ENCODE results near the gene LRGUK.
A peak's percentile ranks its signal among the peaks of the same experiment; 100 is the strongest.
"Not testable (repeated sequence)": the region's sequence is repeated elsewhere in the genome, so short reads cannot be mapped to it uniquely, and the experiment has no call there.

LRGUK gene, protein sequence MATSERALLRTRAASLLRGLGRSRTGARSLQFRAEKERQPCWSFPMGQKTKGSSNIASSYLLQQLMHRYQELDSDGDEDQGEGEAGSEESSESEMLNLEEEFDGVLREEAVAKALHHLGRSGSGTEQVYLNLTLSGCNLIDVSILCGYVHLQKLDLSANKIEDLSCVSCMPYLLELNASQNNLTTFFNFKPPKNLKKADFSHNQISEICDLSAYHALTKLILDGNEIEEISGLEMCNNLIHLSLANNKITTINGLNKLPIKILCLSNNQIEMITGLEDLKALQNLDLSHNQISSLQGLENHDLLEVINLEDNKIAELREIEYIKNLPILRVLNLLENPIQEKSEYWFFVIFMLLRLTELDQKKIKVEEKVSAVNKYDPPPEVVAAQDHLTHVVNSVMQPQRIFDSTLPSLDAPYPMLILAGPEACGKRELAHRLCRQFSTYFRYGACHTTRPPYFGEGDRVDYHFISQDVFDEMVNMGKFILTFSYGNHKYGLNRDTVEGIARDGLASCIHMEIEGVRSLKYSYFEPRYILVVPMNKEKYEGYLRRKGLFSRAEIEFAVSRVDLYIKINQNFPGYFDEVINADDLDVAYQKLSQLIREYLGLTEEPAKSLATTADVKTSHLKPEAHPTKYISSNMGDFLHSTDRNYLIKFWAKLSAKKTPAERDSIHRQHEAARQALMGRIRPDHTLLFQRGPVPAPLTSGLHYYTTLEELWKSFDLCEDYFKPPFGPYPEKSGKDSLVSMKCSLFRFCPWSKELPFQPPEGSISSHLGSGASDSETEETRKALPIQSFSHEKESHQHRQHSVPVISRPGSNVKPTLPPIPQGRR

DNA sequence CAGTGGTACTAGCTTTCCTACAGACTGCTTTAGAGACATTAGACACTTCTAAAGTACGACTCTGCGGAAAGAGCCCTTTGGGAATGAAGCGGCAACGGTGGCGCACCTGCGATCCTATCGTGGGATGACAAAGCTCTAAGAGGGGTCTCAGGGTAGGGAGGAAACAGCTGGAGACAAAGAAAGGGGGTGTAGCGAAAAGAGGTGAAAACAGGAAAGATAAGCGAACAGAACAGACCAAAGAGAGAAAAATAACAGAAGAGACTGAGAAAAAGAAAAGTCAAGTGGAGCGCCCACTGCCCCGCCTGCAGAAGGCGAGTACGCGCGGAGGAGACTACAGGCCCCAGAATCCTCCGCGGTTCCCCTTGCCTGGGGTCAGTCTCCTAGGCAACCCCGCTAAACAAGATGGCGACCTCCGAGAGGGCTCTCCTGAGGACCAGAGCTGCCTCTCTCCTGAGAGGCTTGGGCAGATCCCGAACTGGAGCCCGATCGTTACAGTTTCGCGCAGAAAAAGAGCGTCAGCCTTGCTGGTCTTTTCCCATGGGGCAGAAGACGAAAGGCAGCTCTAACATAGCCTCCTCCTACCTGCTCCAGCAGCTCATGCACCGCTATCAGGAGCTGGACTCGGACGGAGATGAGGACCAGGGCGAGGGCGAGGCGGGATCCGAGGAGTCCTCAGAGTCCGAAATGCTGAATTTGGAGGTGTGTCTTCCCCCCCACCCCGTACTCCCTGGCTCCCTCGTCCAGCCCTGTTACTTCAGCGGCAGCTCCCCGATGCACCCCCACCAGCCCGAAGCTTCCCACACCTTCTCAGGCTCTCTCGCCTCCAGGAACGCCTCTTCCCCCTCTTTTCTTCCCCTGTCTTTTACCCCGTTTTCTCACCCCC, at the start of gene LRGUK:
Gene LRGUK, plus strand, starts transcription at position 375 of the 883 bp plus-strand sequence. Its CDS starts 28 bp downstream, at position 403.
- DNase-seq (ENCODE audit: low read depth) = peak; percentile 69

DNA sequence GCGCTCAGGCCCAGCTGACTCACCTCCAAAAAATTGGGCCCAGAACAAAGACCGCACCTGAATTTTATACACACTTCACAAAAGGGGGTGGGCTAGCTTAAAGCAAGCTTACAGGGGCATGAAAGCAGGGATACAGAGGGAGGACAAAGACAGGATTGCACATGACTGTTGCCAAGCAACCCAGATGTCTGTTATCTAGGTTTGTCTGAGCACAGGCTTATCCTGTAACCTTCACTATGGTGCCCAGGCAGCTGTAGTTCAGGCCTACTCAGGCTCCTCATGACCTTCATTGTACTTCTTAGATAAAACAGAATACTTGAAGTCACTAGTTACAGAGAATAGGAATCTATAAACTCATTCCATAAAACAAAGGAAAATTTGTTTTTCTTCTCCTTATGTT, 49.6 kb upstream of the LRGUK start:
- DNase-seq (ENCODE audit: low read depth) = not testable (repeated sequence)

DNA sequence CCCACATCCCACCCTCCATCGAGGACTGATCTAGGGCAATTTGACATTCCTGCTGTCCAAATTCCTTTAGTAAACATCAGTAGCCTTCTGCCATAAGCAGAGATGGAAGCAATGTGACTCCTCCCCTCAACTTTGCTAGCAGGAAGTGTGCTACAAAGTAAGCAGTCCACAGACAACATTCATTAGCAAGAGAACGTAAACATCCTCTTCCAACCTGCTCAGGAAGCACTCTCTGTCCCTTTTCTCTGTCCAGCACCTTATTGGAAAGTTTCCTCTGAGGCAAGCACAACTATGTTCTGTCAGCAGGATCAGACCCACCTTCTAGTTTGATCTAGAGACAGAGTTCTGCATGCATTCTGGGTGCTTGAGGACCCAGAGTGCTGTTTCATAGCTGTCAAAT, 48.1 kb upstream of the LRGUK start:
- DNase-seq (ENCODE audit: low read depth) = no peak

DNA sequence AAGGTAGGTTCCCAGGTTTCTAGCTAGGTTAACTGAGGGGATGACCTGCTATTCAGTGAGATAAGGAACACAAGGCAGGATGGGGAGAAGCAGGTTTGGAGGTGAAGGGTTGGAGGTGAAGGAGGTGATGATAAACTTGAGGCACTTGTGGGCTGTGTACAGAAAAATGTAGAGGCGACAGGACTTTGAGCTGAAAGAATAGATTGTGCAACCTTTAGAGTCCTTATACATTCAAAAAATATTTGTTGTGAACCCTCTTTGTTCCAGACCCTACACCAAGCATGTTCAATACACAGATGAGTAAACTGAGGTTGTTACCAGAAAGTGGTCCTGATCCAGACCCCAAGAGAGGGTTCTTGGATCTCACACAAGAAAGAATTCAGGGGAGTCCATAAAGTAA, 45.4 kb upstream of the LRGUK start:
- no peak for DNase-seq (ENCODE audit: low read depth)

DNA sequence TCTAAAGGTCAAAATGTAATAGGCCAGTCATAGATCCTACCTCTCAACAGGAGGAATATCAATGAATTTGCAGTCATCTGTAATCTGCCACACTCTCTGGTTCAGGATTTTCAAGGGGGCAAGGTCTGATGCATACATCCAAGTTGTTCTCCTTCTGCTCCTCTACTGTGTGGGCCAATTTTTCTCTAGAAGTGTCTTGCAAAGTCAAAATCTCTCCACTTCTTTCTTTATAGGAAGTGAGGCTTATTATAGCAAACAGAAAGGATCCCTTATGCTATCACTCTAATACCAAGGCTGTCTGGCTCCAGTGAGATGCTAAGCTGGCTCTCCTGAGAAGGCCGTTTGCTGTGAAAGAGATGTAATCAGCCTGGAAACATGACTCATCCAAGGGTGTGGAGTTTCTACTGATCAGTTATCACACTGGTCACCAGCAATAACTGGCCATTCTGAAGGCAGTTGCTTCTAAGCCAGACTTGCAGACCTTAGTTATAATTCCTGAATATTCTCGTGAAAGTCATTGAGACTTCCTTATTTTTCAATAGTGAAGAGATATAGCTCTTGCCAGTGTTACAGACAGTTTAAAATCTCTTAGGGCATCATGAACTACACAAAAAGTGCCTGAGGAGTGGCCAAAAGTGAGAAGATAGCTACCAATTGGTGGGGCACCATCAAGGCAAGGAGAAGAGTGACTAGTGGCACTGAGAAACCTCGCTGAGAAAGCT, 43.2 kb upstream of the LRGUK start:
- peak; percentile 13 for DNase-seq (ENCODE audit: low read depth)

DNA sequence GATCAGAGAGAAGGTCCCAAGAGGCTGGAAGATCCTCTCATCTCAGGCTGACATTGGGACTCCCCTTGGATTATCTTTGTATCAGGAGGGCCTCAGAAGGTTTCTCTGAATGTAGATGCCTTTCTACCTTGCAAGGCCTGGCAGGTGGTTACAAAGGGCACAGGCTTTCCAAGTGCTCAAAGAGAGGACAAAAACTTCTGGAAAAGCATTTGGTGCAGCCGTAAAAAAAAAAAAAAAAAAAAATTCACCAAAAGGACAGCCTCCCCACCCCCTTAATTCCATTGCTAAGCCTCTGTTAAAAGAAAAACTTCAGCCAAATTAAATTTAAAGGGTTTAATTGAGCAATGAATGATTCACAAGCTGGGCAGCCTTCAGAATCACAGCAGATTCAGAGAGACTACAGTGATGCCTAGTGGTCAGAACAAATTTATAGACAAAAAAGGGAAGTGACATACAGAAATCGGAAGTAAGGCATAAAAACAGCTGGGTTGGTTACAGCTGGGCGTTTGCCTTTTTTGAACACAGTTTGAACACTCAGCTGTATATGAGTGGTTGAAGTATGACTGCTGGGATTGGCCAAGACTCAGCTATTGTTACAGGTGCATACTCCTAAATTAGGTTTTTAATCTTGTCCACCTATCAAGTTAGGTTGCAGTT, 42.5 kb upstream of the LRGUK start:
- no peak for DNase-seq (ENCODE audit: low read depth)

DNA sequence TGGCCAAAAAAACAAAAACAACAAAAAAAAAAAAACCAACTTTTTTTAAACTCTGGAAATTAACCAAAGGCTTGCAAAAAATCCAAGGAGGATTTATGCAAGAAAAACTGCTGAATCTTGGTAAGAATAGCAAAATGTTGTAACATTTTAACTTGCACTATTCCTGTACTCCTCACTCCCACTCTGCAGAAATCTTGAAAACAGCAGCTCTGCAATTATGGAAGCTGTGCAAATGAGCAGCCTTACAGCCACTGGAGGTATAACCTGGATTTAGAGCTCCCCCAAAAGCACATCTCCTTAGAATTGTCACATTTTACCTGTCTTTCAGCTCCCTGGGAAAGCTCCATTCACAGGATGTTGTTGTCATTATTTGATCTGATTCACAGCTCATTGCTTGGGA, 41.8 kb upstream of the LRGUK start:
- no peak for DNase-seq (ENCODE audit: low read depth)

DNA sequence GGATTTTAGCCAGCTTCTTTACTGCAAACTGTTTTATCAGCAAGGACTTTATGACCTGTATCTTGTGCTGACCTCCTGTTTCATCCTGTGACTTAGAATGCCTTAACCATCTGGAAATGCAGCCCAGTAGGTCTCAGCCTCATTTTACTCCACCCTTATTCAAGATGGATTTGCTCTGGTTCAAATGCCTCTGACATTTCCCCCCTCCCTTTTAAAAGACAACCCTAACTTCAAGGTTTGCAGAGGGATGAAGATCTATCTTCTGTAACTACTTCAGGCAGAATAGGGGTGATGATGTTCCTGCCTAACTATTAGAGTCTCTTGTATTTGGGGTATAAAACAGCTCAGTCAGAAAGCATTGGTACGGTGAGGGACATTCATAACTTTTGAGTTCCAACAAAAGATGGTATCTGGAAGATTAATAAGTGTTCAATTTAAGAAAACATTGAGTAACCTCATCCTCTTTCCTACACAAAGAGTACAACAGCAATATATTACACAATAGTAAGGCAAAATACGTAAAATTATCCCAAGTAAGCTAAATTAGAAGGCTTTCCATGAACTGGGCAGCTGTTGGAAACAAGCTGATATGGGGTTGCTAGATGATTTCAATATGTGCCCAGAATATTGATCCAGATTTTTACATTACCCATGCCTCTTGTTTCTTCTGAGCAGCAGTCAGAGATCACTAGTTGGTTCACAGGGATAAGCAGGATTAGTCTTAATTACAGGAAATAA, 40.0 kb upstream of the LRGUK start:
- no peak for DNase-seq (ENCODE audit: low read depth)

DNA sequence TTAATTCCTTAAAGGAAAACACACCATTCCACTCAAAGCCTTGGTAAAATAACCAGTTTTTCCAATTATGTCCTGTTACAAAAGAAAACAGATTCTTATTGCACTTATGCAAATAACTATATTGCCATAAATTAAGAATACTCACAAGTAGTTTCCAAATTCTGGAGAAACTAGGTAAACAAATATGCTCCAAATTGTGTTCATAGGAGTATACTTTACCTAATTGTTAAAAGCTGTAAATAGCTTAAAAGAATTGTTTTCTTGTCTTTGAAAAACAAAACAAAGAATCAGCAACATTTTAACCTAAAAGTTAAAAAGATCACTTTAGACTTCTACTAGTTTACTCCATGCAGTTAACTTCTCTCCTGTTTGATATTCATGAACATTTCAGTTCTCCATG, 38.9 kb upstream of the LRGUK start:
- no peak for DNase-seq (ENCODE audit: low read depth)

DNA sequence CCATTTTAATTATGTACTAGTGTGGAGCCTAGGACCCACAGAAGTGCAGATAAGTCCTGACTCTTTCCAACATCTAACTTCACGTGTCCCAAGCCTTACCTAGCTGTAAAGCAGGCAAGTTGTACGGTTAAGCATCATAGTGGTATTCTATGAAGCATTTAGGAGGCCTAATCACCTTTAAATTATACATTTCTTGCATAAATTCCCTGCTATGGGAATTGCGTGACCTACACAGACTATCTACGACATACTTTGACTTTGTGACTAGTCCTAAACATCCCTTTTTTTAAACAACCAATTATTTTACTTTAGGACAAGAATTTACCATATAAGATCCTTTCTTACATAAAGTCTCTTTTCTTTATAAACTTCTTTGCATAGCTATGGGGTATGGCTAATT, 37.7 kb upstream of the LRGUK start:
- DNase-seq (ENCODE audit: low read depth) = no peak

DNA sequence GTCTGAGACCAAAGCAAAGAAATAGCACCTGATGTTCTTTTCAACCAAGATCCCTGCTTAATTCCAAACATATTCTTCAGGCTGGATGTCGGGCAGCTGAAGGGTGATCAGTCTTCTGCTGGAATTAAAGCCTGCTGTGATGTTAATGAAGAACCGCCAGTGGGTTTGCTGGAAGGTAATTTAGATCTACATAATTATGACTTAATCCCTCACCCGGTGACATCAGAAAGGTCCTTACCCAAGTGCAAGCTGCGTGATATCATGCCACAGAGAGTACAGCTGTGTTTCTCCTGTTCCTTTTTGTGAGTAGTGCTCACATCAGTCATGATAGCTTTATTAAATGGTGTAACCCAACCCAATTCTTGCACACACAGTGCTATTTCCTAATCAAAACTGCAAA, 29.1 kb upstream of the LRGUK start:
- DNase-seq (ENCODE audit: low read depth) = no peak

DNA sequence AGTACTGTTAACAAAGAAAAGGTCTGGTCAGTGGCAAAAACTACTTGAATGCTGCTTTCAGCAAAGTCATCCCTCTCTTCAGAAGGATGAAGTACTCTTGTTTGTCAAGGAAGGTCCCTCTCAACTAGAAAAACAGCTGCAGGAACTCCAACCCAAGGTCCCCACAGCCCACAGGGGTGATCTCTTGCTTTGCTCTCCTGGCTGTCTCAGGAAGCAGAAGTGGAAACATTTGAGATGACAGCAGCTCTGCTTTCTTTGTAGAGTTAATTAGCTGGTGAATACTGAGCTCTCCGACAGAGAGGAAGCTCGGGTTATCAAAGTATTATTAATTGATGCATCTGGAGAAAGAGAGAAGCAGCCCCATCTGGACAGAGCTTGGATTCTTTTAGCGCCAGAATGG, 25.4 kb upstream of the LRGUK start:
- DNase-seq (ENCODE audit: low read depth) = no peak

DNA sequence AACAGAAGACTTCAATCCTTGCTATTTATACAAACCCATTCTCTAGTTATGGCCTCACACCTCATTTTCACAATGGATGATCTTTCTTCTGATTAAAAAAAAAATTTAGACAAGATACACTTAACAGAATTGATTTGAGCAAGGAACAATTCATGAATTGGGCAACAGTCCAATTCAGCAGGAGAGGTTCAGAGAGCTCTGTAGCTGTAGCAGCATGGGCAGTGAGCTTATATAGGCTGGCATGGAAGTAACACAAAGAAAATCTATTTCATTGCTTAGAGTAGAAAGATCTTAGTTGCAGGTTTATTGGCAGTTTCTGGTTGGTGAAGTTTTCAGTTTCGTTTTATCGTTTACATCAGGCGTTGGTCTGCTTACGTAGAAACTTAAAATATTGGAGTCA, 23.0 kb upstream of the LRGUK start:
- no peak for DNase-seq (ENCODE audit: low read depth)

DNA sequence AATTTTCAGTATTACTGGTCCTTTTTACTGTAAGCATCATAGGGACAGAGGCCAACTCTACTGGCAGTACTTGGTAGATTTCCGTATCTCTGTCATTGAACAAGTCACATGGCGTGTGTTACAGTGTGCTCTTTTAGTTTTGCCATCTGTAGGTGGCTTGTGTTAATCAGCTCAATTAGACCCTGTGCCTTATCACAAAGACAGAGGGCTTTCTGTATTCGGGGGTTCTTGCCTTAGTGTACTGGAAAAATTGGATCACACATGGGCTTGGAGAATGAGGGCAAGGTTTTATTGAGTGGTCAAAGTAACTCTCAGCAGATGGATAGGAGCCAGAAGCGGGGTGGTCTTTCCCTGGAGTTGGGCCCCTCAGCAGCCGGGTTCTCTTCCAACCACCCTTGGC, 21.3 kb upstream of the LRGUK start:
- no peak for DNase-seq (ENCODE audit: low read depth)

DNA sequence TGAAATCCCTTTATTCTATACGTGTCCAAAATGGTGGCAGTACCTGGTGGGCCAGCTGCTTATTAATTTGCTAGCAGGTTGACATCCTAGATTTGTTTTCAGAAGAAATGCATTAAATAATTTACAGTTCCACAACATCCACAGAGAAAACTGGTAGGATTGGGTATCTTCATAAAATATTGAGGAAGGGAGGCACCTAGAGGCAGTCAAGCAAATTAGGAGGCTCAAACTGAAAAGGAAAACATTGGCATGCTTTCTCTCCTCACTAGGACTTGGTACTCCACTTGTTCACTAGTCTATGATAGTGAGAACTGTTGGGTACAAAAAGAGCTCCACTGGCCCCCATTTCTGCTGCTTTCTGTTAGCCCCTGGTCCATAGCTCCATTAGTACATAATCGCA, 18.3 kb upstream of the LRGUK start:
- no peak for DNase-seq (ENCODE audit: low read depth)

DNA sequence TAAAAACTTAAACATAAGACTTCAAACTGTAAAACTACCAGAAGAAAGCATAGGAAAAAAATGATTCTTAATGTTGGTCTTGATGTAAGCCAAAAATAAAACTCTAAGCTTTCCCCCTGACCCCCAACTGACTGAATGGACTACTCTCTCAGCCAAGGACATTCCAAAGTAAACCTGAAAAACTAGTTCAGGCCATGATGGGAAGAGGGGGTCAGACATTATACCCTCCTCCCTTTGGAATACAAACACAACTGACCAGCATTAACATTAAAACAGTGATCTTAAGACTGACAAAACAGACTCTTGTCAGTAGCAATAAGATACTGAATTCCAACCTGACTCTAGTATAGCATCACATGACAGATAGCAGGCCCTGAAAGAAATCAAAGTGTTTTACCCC, 13.5 kb upstream of the LRGUK start:
- no peak for DNase-seq (ENCODE audit: low read depth)

DNA sequence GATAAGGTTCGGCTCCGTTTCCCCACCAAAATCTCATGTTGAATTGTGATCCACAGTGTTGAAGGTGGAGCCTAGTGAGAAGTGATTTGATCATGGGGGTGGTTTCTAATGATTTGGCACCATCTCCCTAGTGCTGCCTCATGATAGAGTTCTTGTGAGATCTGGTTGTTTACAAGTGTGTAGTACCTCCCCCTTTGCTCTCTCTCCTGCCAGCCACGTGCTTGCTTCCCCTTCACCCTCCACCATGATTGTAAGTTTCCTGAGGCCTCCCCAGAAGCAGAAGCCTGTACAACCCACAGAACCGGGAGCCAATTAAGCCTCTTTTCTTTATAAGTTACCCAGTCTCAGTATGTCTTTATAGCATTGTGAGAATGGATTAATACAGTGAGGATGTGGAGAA, 12.1 kb upstream of the LRGUK start:
- no peak for DNase-seq (ENCODE audit: low read depth)

DNA sequence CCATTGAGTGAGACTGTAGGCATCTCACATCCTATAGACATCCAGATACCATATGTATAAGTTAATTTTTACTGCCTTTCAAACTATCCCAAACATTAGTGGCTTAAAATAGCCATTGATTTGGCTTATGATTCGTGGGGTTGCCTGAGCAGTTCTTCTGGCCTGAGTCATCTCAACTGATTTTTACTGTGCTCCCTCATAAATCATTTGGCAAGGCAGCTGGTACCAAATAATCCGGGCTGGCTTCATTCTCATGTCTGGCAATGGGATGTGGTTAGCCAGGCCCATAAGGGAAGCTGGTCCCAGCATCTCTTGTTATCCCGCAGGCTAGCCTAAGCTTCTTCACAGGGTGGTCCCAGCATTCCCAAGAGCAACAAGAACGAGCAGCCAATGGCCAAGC, 6.7 kb upstream of the LRGUK start:
- peak; percentile 9 for DNase-seq (ENCODE audit: low read depth)

DNA sequence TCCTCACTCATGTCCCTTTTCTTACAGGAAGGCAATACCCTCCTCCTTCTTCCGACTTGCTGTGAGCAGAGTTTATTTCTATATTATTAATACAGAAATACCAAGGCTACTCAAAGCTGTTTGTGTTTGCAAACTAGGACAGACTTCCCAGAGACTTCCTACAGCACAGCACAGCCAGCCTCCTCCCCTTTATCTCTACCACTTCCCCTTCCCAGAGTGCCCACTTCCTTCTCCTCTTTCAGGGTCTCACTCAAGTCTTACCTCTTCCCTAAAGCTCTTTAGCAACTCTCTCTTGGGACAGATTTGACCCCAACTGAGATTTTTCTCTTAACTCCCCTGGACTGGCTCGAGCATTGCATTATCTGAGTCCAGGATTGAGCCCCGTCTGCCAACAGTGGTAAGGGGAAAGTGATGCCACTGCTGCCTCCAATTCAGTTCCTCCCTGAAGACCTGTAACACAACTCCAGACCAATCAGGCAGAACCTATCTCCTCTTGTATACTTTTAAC, 5.5 kb upstream of the LRGUK start:
- DNase-seq (ENCODE audit: low read depth) = no peak

DNA sequence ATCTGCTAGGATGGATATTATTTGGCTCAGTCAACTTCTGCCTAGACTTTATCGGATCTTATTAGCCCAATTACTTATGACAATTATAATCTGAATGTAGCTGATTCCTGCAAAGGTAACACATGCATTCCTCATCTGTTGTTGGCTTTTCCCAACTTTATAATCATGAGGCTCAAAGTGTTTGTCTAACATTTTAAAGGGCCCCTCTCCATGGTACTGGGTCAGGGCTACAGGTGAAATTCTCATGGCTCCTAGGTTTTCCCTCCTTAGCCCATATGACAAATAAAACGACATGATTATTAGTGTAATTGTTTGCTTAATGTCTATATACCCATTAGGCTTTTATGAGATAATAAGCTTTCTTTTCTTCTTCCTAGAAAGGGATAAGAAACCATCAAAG, 4.2 kb upstream of the LRGUK start:
- DNase-seq (ENCODE audit: low read depth) = no peak
